Measurements from ENCODE around the gene KCNB1.

KCNB1 gene

DNA sequence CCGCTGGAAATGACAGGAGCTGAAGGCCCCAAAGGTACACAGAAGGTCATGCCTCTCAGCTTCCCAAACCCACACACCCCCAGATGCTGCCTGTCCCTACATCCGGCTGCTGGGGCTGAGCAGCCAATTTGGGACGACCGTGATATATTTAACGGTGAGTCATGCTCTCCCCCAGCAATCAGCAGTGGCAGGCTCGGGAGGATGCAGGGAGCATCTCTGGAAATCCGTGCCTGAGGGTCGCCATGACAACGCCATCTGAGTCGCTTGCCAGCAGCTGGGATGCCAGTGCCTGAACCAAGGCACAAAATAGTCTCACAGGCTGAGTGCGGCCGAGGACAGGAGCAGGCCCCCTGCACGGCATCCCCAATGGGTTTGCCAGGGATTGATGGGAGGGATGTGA, 57.9 kb downstream of the KCNB1 start:
- Histone ChIP-seq H4K20me1 (ENCODE audit: control insufficient read depth, insufficient read depth, low read depth, low read length) (no peaks in the 10 kb centered on the region), H3K4me2 (ENCODE audit: low read length) (no peak overlapping the region), H3K27me3 (ENCODE audit: control insufficient read depth, low read length) (peaks cover 15% of the 10 kb centered on the region), H3F3A (ENCODE audit: control insufficient read depth, insufficient read depth) (no peaks in the 10 kb centered on the region), H3K36me3 (ENCODE audit: control insufficient read depth, low read length) (no peaks in the 10 kb centered on the region), H3K9me3 (ENCODE audit: control insufficient read depth, insufficient read depth, low read length) (no peaks in the 10 kb centered on the region), H3K4me1 (ENCODE audit: control insufficient read depth, low read length) (no peaks in the 10 kb centered on the region), H3K4me3 (ENCODE audit: low read length) (no peak overlapping the region), H3K79me2 (ENCODE audit: control insufficient read depth, low read length) (no peaks in the 10 kb centered on the region), H3K27ac (ENCODE audit: low read depth, low read length) (no peak overlapping the region), H3K9me2 (replicated peaks; ENCODE audit: control insufficient read depth, low read length) (no peaks in the 10 kb centered on the region)
- TF ChIP-seq EZH2phosphoT487 (IDR thresholded peaks at IDR 0.05; ENCODE audit: borderline replicate concordance, low read length) = no peak
- TF ChIP-seq, protein P1, sequence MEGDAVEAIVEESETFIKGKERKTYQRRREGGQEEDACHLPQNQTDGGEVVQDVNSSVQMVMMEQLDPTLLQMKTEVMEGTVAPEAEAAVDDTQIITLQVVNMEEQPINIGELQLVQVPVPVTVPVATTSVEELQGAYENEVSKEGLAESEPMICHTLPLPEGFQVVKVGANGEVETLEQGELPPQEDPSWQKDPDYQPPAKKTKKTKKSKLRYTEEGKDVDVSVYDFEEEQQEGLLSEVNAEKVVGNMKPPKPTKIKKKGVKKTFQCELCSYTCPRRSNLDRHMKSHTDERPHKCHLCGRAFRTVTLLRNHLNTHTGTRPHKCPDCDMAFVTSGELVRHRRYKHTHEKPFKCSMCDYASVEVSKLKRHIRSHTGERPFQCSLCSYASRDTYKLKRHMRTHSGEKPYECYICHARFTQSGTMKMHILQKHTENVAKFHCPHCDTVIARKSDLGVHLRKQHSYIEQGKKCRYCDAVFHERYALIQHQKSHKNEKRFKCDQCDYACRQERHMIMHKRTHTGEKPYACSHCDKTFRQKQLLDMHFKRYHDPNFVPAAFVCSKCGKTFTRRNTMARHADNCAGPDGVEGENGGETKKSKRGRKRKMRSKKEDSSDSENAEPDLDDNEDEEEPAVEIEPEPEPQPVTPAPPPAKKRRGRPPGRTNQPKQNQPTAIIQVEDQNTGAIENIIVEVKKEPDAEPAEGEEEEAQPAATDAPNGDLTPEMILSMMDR (IDR thresholded peaks at IDR 0.05; ENCODE audit: low read depth, low read length, poor library complexity, severe bottlenecking) = no peak

DNA sequence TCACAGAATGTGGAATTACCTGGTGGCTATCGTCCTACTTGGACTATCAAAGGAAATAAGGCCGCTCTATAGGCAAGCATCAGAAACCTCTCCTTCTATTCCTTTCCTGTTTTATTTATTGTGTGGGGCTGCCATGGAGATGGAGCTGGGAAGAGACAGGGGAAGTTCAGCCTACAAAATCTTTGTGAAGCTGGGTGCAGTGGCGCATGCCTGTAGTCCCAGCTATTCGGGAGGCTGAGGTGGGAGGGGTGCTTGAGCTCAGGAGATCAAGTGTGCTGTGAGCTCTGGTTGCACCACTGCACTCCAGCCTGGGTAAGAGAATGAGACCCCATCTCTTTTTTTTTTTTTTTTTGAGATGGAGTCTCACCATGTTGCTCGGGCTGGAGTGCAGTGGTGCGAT, 60.3 kb downstream of the KCNB1 start:
- Histone ChIP-seq H3K27ac (ENCODE audit: low read depth, low read length) (no peak overlapping the region), H3K27me3 (ENCODE audit: control insufficient read depth, low read length) (peaks cover 7% of the 10 kb centered on the region), H3K36me3 (ENCODE audit: control insufficient read depth, low read length) (no peaks in the 10 kb centered on the region), H3F3A (ENCODE audit: control insufficient read depth, insufficient read depth) (no peaks in the 10 kb centered on the region), H3K4me3 (ENCODE audit: low read length) (no peak overlapping the region), H3K4me2 (ENCODE audit: low read length) (no peak overlapping the region), H3K9me2 (replicated peaks; ENCODE audit: control insufficient read depth, low read length) (no peaks in the 10 kb centered on the region), H3K79me2 (ENCODE audit: control insufficient read depth, low read length) (no peaks in the 10 kb centered on the region), H3K4me1 (ENCODE audit: control insufficient read depth, low read length) (no peaks in the 10 kb centered on the region), H3K9me3 (ENCODE audit: control insufficient read depth, insufficient read depth, low read length) (no peaks in the 10 kb centered on the region), H4K20me1 (ENCODE audit: control insufficient read depth, insufficient read depth, low read depth, low read length) (no peaks in the 10 kb centered on the region)
- TF ChIP-seq, protein P1 (IDR thresholded peaks at IDR 0.05; ENCODE audit: low read depth, low read length, poor library complexity, severe bottlenecking) = no peak
- TF ChIP-seq EZH2phosphoT487 (IDR thresholded peaks at IDR 0.05; ENCODE audit: borderline replicate concordance, low read length) = no peak

DNA sequence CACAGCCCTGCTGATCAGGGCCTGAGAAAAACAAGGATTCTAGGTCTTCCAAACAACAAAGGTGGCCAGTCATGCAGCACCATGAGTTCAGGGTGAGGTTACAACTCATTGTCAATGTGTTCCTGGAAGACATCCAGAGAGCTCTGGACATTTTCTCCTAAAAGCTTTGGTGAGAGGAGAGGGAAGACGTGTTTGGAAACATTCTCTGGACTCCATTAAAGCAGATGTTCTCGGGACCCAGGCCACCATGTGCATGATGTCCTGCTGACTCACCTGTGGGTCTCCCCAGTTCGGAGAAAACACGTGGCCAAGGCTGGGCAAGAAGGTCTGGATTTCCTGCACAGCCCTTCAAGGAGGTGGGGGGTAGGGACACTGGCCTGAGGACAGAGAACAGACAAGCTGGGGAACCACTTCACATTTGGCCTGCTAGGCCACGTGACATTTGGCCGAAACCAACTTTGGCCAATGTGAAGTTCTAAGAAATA, 61.6 kb downstream of the KCNB1 start:
- Histone ChIP-seq H3K9me3 (ENCODE audit: control insufficient read depth, insufficient read depth, low read length) (no peaks in the 10 kb centered on the region), H3K27ac (ENCODE audit: low read depth, low read length) (no peak overlapping the region), H3K4me1 (ENCODE audit: control insufficient read depth, low read length) (no peaks in the 10 kb centered on the region), H3K27me3 (ENCODE audit: control insufficient read depth, low read length) (peaks cover 14% of the 10 kb centered on the region), H3K4me2 (ENCODE audit: low read length) (no peak overlapping the region), H3K9me2 (replicated peaks; ENCODE audit: control insufficient read depth, low read length) (no peaks in the 10 kb centered on the region), H4K20me1 (ENCODE audit: control insufficient read depth, insufficient read depth, low read depth, low read length) (no peaks in the 10 kb centered on the region), H3F3A (ENCODE audit: control insufficient read depth, insufficient read depth) (no peaks in the 10 kb centered on the region), H3K79me2 (ENCODE audit: control insufficient read depth, low read length) (no peaks in the 10 kb centered on the region), H3K36me3 (ENCODE audit: control insufficient read depth, low read length) (no peaks in the 10 kb centered on the region), H3K4me3 (ENCODE audit: low read length) (no peak overlapping the region)
- no peak for TF ChIP-seq EZH2phosphoT487 (IDR thresholded peaks at IDR 0.05; ENCODE audit: borderline replicate concordance, low read length)
- TF ChIP-seq, protein P1 (IDR thresholded peaks at IDR 0.05; ENCODE audit: low read depth, low read length, poor library complexity, severe bottlenecking) = no peak

All from DOHH2 (cell line).